Stomach (tissue), 4 donors: ENCODE measurements around the gene KLHL36.

ENCODE experiments used
- EP300 ChIP-seq: sonication (generic); formaldehyde crosslinking; IDR thresholded peaks from one replicate; pipeline ENCODE4 v1.6.1; 2017; ENCODE audit warnings: antibody characterized with exemption
- POLR2AphosphoS5 ChIP-seq, 3 donors: sonication (generic); formaldehyde crosslinking; IDR thresholded peaks; one replicate each; pipeline ENCODE4 v1.6.1; 2016; ENCODE audit warnings: antibody characterized with exemption in 3 of 3
- TF ChIP-seq, protein P1 (sequence below), 7 experiments: fragments of 450-650 bp in 4 of 7; fragments of 200-600 bp in 3 of 7; sonication (generic) in 3 of 7; IDR thresholded peaks; one replicate each; pipeline ENCODE4 v1.5.1; 2016 to 2019; ENCODE audit warnings: antibody characterized with exemption in 7 of 7, control low read depth in 2 of 7, mild to moderate bottlenecking in 1 of 7

DNA sequence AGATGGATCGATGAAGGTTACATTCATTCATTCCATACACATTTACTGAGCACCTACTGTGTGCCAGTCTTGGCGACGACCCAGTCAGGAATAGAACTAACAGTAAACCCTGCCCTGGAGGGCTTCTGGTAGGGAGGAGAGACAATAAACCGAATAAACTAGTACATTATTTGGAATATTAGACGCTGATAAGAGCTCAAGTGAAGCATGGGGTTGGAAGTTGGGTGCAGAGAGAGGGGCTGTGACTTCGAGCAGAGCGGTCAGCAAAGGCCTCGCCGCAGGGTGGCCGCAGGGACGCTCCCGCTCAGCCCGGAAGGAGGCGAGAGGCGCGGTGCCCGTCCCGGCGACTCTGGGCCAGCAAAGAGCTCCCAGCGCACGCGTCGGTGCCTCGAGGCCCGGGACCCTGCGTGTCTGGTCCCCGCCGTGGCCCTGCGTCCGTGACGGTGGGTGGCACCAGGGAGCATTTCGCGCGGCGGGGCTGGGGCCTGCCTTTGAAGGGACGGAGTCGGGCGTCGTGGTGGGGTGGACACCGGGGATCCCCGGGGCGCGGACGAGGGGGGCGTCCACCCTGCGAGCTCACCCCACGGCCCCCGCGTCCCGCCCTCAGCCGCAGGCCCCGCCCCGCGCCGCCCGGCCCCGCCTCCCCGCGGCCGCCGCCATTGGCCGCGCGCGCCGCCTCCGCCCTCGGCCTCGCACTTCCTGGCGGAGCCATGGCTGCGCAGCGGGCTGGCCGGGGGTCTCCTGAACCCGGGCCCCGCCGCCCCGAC lies at the start of gene KLHL36:
- TF ChIP-seq, protein P1, sequence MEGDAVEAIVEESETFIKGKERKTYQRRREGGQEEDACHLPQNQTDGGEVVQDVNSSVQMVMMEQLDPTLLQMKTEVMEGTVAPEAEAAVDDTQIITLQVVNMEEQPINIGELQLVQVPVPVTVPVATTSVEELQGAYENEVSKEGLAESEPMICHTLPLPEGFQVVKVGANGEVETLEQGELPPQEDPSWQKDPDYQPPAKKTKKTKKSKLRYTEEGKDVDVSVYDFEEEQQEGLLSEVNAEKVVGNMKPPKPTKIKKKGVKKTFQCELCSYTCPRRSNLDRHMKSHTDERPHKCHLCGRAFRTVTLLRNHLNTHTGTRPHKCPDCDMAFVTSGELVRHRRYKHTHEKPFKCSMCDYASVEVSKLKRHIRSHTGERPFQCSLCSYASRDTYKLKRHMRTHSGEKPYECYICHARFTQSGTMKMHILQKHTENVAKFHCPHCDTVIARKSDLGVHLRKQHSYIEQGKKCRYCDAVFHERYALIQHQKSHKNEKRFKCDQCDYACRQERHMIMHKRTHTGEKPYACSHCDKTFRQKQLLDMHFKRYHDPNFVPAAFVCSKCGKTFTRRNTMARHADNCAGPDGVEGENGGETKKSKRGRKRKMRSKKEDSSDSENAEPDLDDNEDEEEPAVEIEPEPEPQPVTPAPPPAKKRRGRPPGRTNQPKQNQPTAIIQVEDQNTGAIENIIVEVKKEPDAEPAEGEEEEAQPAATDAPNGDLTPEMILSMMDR (IDR thresholded peaks at IDR 0.05), result no peak
- TF ChIP-seq EP300 (no peak), POLR2AphosphoS5 (IDR thresholded peaks at IDR 0.05) (peak in 1 of 3 donors; percentile 21)
